WTC11 (cell line): ENCODE results near the gene FAM53B. TPM values are rescaled to one million over a fixed set of nuclear protein-coding genes. Genes with fewer than 3 reads are reported as not detected.

ENCODE experiments used
- ATAC-seq: fragments of 200-7000 bp; cut with Tn5 transposase; 2 replicates; pipeline ENCODE4 v1.10.0; 2021; ENCODE audit warnings: mild to moderate bottlenecking, moderate library complexity
- CTCF ChIA-PET: fragments of 300-600 bp; sonication (Branson Sonifier 250); formaldehyde crosslinking; loops from one replicate; lab custom pipeline; 2021; ENCODE audit warnings: antibody characterized with exemption; lab: Charles Lee
- POLR2A ChIA-PET: fragments of 350-600 bp; sonication (Branson Sonifier 250); formaldehyde crosslinking; loops from one replicate; lab custom pipeline; 2021; ENCODE audit warnings: antibody characterized with exemption; lab: Charles Lee
- DNase-seq: peaks from one replicate; pipeline ENCODE4 v3.0.0; 2021; ENCODE audit warnings: low spot score
- H3K27ac Mint-ChIP-seq: 2 replicates; pipeline ENCODE4 v1.8.0; 2021; ENCODE audit warnings: mixed read lengths
- H3K27me3 Mint-ChIP-seq: 2 replicates; pipeline ENCODE4 v1.8.0; 2021; ENCODE audit warnings: low read depth, mild to moderate bottlenecking, moderate library complexity, mixed read lengths
- H3K36me3 Mint-ChIP-seq: 2 replicates; pipeline ENCODE4 v1.8.0; 2021; ENCODE audit warnings: mixed read lengths
- H3K4me1 Mint-ChIP-seq: 2 replicates; pipeline ENCODE4 v1.8.0; 2022; ENCODE audit warnings: mixed read lengths
- H3K4me3 Mint-ChIP-seq: 2 replicates; pipeline ENCODE4 v1.8.0; 2021; ENCODE audit warnings: mild to moderate bottlenecking, moderate library complexity, mixed read lengths
- H3K9me3 Mint-ChIP-seq: 2 replicates; pipeline ENCODE4 v1.8.0; 2021; ENCODE audit warnings: mixed read lengths
- CBFB ChIP-seq: sonication (generic); formaldehyde crosslinking; IDR thresholded peaks from 2 replicates; pipeline ENCODE4 v1.8.1; 2022; ENCODE audit warnings: mild to moderate bottlenecking, low read depth, missing genetic modification reagents
- E2F5 ChIP-seq: sonication (generic); formaldehyde crosslinking; IDR thresholded peaks from 2 replicates; pipeline ENCODE4 v1.8.1; 2022; ENCODE audit warnings: mild to moderate bottlenecking, moderate library complexity, missing genetic modification reagents
- FOXJ3 ChIP-seq: sonication (generic); formaldehyde crosslinking; IDR thresholded peaks from 2 replicates; pipeline ENCODE4 v1.9.0; 2021; ENCODE audit warnings: missing genetic modification reagents, mild to moderate bottlenecking, borderline replicate concordance
- FOXP4 ChIP-seq: sonication (generic); formaldehyde crosslinking; IDR thresholded peaks from 2 replicates; pipeline ENCODE4 v1.8.0; 2022; ENCODE audit warnings: mild to moderate bottlenecking, missing genetic modification reagents
- JAZF1 ChIP-seq: fragments of 250-450 bp; sonication (Bioruptor Pico); IDR thresholded peaks from 2 replicates; pipeline ENCODE4 v1.9.0; 2021; ENCODE audit warnings: moderate library complexity, mild to moderate bottlenecking, inconsistent platforms
- KAT7 ChIP-seq: sonication (generic); formaldehyde crosslinking; IDR thresholded peaks from 2 replicates; pipeline ENCODE4 v1.8.1; 2023; ENCODE audit warnings: missing genetic modification reagents, mild to moderate bottlenecking, borderline replicate concordance
- NFYB ChIP-seq: sonication (generic); formaldehyde crosslinking; conservative IDR thresholded peaks from 2 replicates; pipeline ENCODE4 v1.8.0; 2022; ENCODE audit warnings: low read depth, missing genetic modification reagents
- OVOL2 ChIP-seq: fragments of 250-450 bp; sonication (Bioruptor Pico); IDR thresholded peaks from 2 replicates; pipeline ENCODE4 v1.9.0; 2021; ENCODE audit warnings: mild to moderate bottlenecking, borderline replicate concordance
- PRRX2 ChIP-seq: fragments of 250-450 bp; sonication (Bioruptor Pico); IDR thresholded peaks from 2 replicates; pipeline ENCODE4 v1.8.0; 2021; ENCODE audit warnings: mild to moderate bottlenecking
- RORB ChIP-seq: fragments of 250-450 bp; sonication (Bioruptor Pico); IDR thresholded peaks from 2 replicates; pipeline ENCODE4 v1.9.0; 2021; ENCODE audit warnings: mild to moderate bottlenecking
- SOX15 ChIP-seq: fragments of 250-450 bp; sonication (Bioruptor Pico); IDR thresholded peaks from 2 replicates; pipeline ENCODE4 v1.9.0; 2021; ENCODE audit warnings: mild to moderate bottlenecking
- ZBTB43 ChIP-seq: sonication (generic); formaldehyde crosslinking; IDR thresholded peaks from 2 replicates; pipeline ENCODE4 v1.8.1; 2023; ENCODE audit warnings: mild to moderate bottlenecking, missing genetic modification reagents
- ZNF138 ChIP-seq: sonication (generic); formaldehyde crosslinking; conservative IDR thresholded peaks from 2 replicates; pipeline ENCODE4 v1.8.1; 2022; ENCODE audit warnings: mild to moderate bottlenecking, moderate library complexity, missing genetic modification reagents
- total RNA-seq: library from RNA; stranded (reverse); gene quantifications from 3 replicates; pipeline ENCODE4 v1.2.3, GENCODE V29; 2021
- TF ChIP-seq, protein P1 (sequence below): fragments of 200-600 bp; IDR thresholded peaks from 2 replicates; pipeline ENCODE4 v1.8.0; 2022; ENCODE audit warnings: antibody characterized with exemption
- TF ChIP-seq, protein P2 (sequence below): fragments of 250-450 bp; sonication (Bioruptor Pico); IDR thresholded peaks from 2 replicates; pipeline ENCODE4 v1.9.0; 2021; ENCODE audit warnings: mild to moderate bottlenecking
- TF ChIP-seq, protein P3 (sequence below): fragments of 250-450 bp; sonication (Bioruptor Pico); IDR thresholded peaks from 2 replicates; pipeline ENCODE4 v1.9.0; 2021; ENCODE audit warnings: mild to moderate bottlenecking
- TF ChIP-seq, protein P4 (sequence below): sonication (generic); formaldehyde crosslinking; IDR thresholded peaks from 2 replicates; pipeline ENCODE4 v1.8.1; 2022; ENCODE audit warnings: low read depth, missing genetic modification reagents, borderline replicate concordance
- TF ChIP-seq, protein P5 (sequence below): sonication (generic); formaldehyde crosslinking; IDR thresholded peaks from 2 replicates; pipeline ENCODE4 v1.8.0; 2023; ENCODE audit warnings: missing genetic modification reagents, mild to moderate bottlenecking, borderline replicate concordance
- TF ChIP-seq, protein P6 (sequence below): fragments of 250-450 bp; sonication (Bioruptor Pico); IDR thresholded peaks from 2 replicates; pipeline ENCODE4 v1.8.0; 2021; ENCODE audit warnings: mild to moderate bottlenecking

The FAM53B gene
- total RNA-seq, 1 experiment from 2014 or later = 21.3 TPM

DNA sequence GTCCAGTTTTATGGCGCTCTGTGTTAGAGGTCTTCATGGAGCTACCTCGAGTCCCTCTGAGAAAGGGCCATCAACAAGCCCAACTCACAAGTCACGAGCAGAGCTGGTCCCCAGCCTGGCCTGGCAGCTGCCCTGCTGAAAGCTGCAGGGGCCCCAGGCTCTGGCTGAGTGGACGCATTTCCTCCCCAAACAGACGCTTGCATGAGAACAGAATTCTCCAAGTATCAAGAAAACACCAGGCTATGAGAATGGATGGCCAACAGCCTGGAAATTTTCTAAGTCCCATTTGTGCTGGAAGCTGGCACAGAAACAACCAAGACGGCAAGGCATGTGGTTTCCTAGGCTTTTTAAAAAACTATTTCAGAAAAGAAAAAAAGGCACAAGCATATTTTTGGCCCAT, 114.8 kb downstream of the FAM53B start:
- Mint-ChIP-seq H3K27me3 (no peaks in the 10 kb centered on the region), H3K27ac (peak overlapping the region; percentile 63), H3K4me3 (no peak overlapping the region), H3K4me1 (peaks cover 31% of the 10 kb centered on the region), H3K36me3 (peaks cover 2% of the 10 kb centered on the region; the same call in 1 of the 2 replicates), H3K9me3 (peaks cover 2% of the 10 kb centered on the region)
- DNase-seq (no peak), ATAC-seq (no peak)
- CTCF ChIA-PET = interaction anchor here (1.3 to 4.4 kb wide), 5 partner anchors 17 to 112 kb away, joined by 3 to 20 read pairs (median 8); no protein-coding TSS in a partner anchor
- TF ChIP-seq OVOL2 (CRISPR knock-in tag) = no peak
- no peak for TF ChIP-seq FOXP4 (CRISPR knock-in tag)
- no peak for TF ChIP-seq NFYB
- no peak for TF ChIP-seq JAZF1
- TF ChIP-seq PRRX2 (CRISPR knock-in tag) = no peak
- TF ChIP-seq, protein P1, sequence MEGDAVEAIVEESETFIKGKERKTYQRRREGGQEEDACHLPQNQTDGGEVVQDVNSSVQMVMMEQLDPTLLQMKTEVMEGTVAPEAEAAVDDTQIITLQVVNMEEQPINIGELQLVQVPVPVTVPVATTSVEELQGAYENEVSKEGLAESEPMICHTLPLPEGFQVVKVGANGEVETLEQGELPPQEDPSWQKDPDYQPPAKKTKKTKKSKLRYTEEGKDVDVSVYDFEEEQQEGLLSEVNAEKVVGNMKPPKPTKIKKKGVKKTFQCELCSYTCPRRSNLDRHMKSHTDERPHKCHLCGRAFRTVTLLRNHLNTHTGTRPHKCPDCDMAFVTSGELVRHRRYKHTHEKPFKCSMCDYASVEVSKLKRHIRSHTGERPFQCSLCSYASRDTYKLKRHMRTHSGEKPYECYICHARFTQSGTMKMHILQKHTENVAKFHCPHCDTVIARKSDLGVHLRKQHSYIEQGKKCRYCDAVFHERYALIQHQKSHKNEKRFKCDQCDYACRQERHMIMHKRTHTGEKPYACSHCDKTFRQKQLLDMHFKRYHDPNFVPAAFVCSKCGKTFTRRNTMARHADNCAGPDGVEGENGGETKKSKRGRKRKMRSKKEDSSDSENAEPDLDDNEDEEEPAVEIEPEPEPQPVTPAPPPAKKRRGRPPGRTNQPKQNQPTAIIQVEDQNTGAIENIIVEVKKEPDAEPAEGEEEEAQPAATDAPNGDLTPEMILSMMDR = no peak
- TF ChIP-seq, protein P2, sequence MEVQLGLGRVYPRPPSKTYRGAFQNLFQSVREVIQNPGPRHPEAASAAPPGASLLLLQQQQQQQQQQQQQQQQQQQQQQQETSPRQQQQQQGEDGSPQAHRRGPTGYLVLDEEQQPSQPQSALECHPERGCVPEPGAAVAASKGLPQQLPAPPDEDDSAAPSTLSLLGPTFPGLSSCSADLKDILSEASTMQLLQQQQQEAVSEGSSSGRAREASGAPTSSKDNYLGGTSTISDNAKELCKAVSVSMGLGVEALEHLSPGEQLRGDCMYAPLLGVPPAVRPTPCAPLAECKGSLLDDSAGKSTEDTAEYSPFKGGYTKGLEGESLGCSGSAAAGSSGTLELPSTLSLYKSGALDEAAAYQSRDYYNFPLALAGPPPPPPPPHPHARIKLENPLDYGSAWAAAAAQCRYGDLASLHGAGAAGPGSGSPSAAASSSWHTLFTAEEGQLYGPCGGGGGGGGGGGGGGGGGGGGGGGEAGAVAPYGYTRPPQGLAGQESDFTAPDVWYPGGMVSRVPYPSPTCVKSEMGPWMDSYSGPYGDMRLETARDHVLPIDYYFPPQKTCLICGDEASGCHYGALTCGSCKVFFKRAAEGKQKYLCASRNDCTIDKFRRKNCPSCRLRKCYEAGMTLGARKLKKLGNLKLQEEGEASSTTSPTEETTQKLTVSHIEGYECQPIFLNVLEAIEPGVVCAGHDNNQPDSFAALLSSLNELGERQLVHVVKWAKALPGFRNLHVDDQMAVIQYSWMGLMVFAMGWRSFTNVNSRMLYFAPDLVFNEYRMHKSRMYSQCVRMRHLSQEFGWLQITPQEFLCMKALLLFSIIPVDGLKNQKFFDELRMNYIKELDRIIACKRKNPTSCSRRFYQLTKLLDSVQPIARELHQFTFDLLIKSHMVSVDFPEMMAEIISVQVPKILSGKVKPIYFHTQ = no peak
- no peak for TF ChIP-seq KAT7 (CRISPR knock-in tag)
- TF ChIP-seq, protein P3, sequence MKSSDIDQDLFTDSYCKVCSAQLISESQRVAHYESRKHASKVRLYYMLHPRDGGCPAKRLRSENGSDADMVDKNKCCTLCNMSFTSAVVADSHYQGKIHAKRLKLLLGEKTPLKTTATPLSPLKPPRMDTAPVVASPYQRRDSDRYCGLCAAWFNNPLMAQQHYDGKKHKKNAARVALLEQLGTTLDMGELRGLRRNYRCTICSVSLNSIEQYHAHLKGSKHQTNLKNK (CRISPR knock-in tag) = no peak
- TF ChIP-seq SOX15 (CRISPR knock-in tag) = no peak
- TF ChIP-seq ZBTB43 (CRISPR knock-in tag) = no peak
- TF ChIP-seq, protein P4, sequence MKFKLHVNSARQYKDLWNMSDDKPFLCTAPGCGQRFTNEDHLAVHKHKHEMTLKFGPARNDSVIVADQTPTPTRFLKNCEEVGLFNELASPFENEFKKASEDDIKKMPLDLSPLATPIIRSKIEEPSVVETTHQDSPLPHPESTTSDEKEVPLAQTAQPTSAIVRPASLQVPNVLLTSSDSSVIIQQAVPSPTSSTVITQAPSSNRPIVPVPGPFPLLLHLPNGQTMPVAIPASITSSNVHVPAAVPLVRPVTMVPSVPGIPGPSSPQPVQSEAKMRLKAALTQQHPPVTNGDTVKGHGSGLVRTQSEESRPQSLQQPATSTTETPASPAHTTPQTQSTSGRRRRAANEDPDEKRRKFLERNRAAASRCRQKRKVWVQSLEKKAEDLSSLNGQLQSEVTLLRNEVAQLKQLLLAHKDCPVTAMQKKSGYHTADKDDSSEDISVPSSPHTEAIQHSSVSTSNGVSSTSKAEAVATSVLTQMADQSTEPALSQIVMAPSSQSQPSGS (CRISPR knock-in tag) = no peak
- TF ChIP-seq RORB = no peak
- TF ChIP-seq, protein P5, sequence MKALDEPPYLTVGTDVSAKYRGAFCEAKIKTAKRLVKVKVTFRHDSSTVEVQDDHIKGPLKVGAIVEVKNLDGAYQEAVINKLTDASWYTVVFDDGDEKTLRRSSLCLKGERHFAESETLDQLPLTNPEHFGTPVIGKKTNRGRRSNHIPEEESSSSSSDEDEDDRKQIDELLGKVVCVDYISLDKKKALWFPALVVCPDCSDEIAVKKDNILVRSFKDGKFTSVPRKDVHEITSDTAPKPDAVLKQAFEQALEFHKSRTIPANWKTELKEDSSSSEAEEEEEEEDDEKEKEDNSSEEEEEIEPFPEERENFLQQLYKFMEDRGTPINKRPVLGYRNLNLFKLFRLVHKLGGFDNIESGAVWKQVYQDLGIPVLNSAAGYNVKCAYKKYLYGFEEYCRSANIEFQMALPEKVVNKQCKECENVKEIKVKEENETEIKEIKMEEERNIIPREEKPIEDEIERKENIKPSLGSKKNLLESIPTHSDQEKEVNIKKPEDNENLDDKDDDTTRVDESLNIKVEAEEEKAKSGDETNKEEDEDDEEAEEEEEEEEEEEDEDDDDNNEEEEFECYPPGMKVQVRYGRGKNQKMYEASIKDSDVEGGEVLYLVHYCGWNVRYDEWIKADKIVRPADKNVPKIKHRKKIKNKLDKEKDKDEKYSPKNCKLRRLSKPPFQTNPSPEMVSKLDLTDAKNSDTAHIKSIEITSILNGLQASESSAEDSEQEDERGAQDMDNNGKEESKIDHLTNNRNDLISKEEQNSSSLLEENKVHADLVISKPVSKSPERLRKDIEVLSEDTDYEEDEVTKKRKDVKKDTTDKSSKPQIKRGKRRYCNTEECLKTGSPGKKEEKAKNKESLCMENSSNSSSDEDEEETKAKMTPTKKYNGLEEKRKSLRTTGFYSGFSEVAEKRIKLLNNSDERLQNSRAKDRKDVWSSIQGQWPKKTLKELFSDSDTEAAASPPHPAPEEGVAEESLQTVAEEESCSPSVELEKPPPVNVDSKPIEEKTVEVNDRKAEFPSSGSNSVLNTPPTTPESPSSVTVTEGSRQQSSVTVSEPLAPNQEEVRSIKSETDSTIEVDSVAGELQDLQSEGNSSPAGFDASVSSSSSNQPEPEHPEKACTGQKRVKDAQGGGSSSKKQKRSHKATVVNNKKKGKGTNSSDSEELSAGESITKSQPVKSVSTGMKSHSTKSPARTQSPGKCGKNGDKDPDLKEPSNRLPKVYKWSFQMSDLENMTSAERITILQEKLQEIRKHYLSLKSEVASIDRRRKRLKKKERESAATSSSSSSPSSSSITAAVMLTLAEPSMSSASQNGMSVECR (CRISPR knock-in tag) = no peak
- TF ChIP-seq FOXJ3 = no peak
- no peak for TF ChIP-seq E2F5 (CRISPR knock-in tag)
- no peak for TF ChIP-seq CBFB (CRISPR knock-in tag)
- TF ChIP-seq ZNF138 (CRISPR knock-in tag) = no peak
- TF ChIP-seq, protein P6, sequence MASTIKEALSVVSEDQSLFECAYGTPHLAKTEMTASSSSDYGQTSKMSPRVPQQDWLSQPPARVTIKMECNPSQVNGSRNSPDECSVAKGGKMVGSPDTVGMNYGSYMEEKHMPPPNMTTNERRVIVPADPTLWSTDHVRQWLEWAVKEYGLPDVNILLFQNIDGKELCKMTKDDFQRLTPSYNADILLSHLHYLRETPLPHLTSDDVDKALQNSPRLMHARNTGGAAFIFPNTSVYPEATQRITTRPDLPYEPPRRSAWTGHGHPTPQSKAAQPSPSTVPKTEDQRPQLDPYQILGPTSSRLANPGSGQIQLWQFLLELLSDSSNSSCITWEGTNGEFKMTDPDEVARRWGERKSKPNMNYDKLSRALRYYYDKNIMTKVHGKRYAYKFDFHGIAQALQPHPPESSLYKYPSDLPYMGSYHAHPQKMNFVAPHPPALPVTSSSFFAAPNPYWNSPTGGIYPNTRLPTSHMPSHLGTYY = no peak
- TF ChIP-seq, all 79 proteins: peak for 0
- POLR2A ChIA-PET = no interaction called here
